Liver (tissue), 3 donors: ENCODE results near the gene CCDC112.

Experiments
- ATF3 ChIP-seq: IDR thresholded peaks from 2 replicates; pipeline ENCODE4 v1.6.1; 2016; ENCODE audit warnings: antibody characterized with exemption
- CTCF ChIP-seq: fragments of 150-350 bp; IDR thresholded peaks from 2 replicates; pipeline ENCODE4 v1.5.1; 2017; ENCODE audit warnings: improper control_type of control experiment, low read depth, low read length; ENCODE audit not compliant: missing input control
- GABPA ChIP-seq, 2 donors: IDR thresholded peaks in 1 of 2; conservative IDR thresholded peaks in 1 of 2; 2 replicates each; pipeline ENCODE4 v1.6.1; 2016; ENCODE audit warnings: antibody characterized with exemption in 2 of 2, mild to moderate bottlenecking in 1 of 2, moderate library complexity in 1 of 2
- MAX ChIP-seq: IDR thresholded peaks from 2 replicates; pipeline ENCODE4 v1.6.1; 2016; ENCODE audit warnings: antibody characterized with exemption
- REST ChIP-seq: IDR thresholded peaks from 2 replicates; pipeline ENCODE4 v1.6.1; 2016; ENCODE audit warnings: antibody characterized with exemption, mild to moderate bottlenecking
- TAF1 ChIP-seq: conservative IDR thresholded peaks from 2 replicates; pipeline ENCODE4 v1.6.1; 2016; ENCODE audit warnings: antibody characterized with exemption, mild to moderate bottlenecking
- donor health status: healthy.
- donor health status: healthy.

GRCh38 chr5:115308815-115309214 lies 12.4 kb upstream of the CCDC112 start:
- no peak for TF ChIP-seq CTCF
- no peak for TF ChIP-seq MAX
- TF ChIP-seq ATF3 = no peak
- TF ChIP-seq GABPA (IDR thresholded peaks at IDR 0.05 in 1 of 2, conservative IDR thresholded peaks at IDR 0.05 in 1 of 2) = no peak
- no peak for TF ChIP-seq REST
- no peak for TF ChIP-seq TAF1
